ENCODE measurements around the gene NRARP. TPM values are rescaled to one million over a fixed set of nuclear protein-coding genes. Genes with fewer than 3 reads are reported as not detected.

Gene NRARP
- total RNA-seq, 2 experiments from 2014 or later, result 0.71 to 0.75 TPM

GRCh38 chr9:137278061-137278701, 23.9 kb downstream of the NRARP start:
- peak; percentile 39 for DNase-seq
- peak overlapping the region; percentile 79 for H3K27ac Mint-ChIP-seq
- no peaks in the 10 kb centered on the region for H3K27me3 Mint-ChIP-seq

DNA sequence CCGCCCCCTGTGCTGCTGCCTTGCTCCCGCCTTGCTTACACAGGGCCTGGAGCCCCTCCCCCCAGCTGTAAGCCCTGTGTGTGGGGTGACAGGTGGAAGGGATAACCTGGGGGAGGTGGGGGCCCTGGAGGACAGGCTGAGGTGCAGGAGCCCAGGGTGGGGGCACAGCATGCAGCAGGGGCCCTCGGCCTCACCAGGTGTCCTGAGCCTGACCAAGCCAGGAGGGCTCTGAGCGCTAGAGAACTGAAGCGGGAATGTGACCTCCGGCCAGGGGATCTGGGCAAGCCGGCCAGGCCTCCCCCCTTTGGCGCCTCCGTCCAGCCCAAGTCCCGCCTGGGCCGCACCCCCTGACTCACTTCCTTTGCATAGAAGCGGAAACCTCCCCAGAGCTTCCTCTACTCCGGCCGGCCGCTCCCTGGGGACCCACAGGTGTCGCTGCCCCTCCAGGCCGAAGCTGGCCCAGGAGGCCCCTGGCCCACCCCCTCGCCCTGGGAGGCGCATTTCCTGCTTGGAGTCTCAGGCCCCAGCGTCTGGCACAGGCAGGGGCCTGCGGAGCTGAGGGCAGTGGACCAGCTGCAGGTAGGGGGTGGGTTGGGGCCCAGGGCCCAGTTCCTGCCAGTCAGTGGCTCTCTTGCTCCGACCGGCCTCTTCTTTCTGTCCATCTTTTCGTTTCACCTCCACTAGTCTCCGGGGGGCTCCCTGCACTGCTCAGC, 24.6 kb downstream of the NRARP start, which contains the start of gene TOR4A:
TSS of gene TOR4A (plus strand) at position 398 of the 713 bp plus-strand sequence. CDS start 964 bp downstream, outside the sequence.
- peak within 1 kb of the TSS; percentile 79 for H3K27ac Mint-ChIP-seq
- peak; percentile 73 for DNase-seq
- H3K4me1 Mint-ChIP-seq, result peaks cover 26% of the 10 kb centered on the region
- no peaks in the 10 kb centered on the region for H3K27me3 Mint-ChIP-seq
- H3K4me3 Mint-ChIP-seq, result peak within 1 kb of the TSS; percentile 84
- H3K36me3 Mint-ChIP-seq (ENCODE audit: low read depth), result peaks cover 7% of the 10 kb centered on the region
- CTCF ChIA-PET, result interaction anchor here (0.5 to 2.1 kb wide), 10 partner anchors 9 to 208 kb away, joined by 3 to 9 read pairs (median 4); partner anchors contain the start of genes NRARP, SAPCD2 and TUBB4B
- POLR2A ChIA-PET, result interaction anchor here (1.0 to 2.9 kb wide), 8 partner anchors 8 to 162 kb away, joined by 3 to 18 read pairs (median 4); partner anchors contain the start of genes NELFB and TUBB4B
- H3K9me3 Mint-ChIP-seq, result no peaks in the 10 kb centered on the region

More at GRCh38 chr9:137278061-137278701, 23.9 kb downstream of the NRARP start:
- Mint-ChIP-seq H3K4me3 (peak overlapping the region; percentile 84), H3K4me1 (peaks cover 30% of the 10 kb centered on the region), H3K36me3 (ENCODE audit: low read depth) (peaks cover 10% of the 10 kb centered on the region), H3K9me3 (no peaks in the 10 kb centered on the region)
- ChIA-PET CTCF (interaction anchor here (0.6 to 2.1 kb wide), 6 partner anchors 9 to 350 kb away, joined by 3 to 9 read pairs (median 4); partner anchors contain the start of genes NRARP and TUBB4B), POLR2A (interaction anchor here (1.0 to 2.9 kb wide), 6 partner anchors 9 to 163 kb away, joined by 3 to 18 read pairs (median 6); partner anchors contain the start of genes NELFB and TUBB4B)

- Mint-ChIP-seq H3K27me3 (no peaks in the 10 kb centered on the region), H3K4me3 (peak overlapping the region; percentile 58), H3K4me1 (peaks cover 23% of the 10 kb centered on the region), H3K9me3 (no peaks in the 10 kb centered on the region), H3K27ac (peak overlapping the region; percentile 68), H3K36me3 (ENCODE audit: low read depth) (peaks cover 7% of the 10 kb centered on the region)
- ChIA-PET CTCF (interaction anchor here (0.5 to 2.1 kb wide), 11 partner anchors 10 to 207 kb away, joined by 3 to 9 read pairs (median 4); partner anchors contain the start of genes NRARP, SAPCD2 and TUBB4B), POLR2A (interaction anchor here (1.1 to 2.9 kb wide), 6 partner anchors 10 to 72 kb away, joined by 3 to 18 read pairs (median 6); partner anchors contain the start of genes NELFB and TUBB4B)
- DNase-seq, result no peak
Observed at GRCh38 chr9:137276473-137277328, 25.4 kb downstream of the NRARP start.

DNA sequence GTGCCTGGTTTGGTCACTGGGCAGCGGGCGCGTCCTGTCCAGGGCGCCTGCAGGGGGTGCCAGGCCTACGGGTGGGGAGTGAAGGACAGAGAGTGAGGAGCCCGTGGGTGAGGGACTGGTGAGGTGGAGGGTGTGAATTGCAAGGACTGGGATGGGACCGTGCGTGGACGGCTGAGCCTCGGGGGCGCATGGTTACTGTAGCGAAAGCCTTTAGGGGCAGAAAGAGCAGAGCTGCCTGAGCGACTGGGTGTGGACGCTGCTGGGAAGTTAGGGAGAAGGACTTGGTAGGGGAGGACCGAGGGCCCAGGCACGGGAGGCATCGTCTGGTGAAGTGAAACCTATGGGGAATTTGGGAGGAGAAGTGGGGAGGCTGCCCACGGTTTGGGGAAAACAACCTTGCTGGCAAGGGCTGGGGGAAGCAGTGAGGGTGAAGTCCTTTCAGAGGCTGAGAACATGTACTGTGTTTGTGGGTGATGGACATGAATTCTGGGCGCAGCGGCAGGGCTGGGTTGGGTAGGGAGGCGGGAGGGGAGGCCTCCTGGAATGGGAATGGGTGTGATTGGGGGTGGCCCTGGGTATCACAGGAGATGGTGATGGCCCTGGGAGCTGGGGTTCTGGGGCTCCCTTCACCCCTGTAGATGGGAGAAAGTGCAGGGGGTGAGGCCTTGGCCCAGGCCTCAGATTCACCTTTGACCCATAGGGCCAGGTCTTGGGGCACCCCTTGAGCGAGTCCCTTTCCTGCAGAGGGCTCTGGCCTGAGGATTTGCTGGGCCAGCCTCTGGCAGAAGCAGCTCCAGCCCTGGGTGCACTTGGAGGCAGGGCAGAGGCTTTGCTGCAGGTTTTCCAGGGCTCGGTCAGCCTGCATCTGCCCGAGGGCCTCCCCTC, 26.2 kb downstream of the NRARP start:
- no peak overlapping the region for H3K4me3 Mint-ChIP-seq
- H3K27me3 Mint-ChIP-seq, result no peaks in the 10 kb centered on the region
- POLR2A ChIA-PET, result interaction anchor here (1.7 to 2.9 kb wide), 2 partner anchors 10 to 20 kb away, joined by 5 to 13 read pairs; partner anchors contain the start of gene NELFB
- peaks cover 10% of the 10 kb centered on the region for H3K36me3 Mint-ChIP-seq (ENCODE audit: low read depth)
- H3K9me3 Mint-ChIP-seq, result no peaks in the 10 kb centered on the region
- peak overlapping the region; percentile 47 for H3K27ac Mint-ChIP-seq
- CTCF ChIA-PET, result interaction anchor here (2.1 kb wide), 1 partner anchor 11 kb away, joined by 9 read pairs; no protein-coding TSS in a partner anchor
- no peak for DNase-seq
- peaks cover 31% of the 10 kb centered on the region for H3K4me1 Mint-ChIP-seq

GRCh38 chr9:137275203-137275587, 26.9 kb downstream of the NRARP start:
- ChIA-PET CTCF (interaction anchor here (0.8 to 1.3 kb wide), 2 partner anchors 11 to 39 kb away, joined by 3 to 5 read pairs; no protein-coding TSS in a partner anchor), POLR2A (interaction anchor here (1.1 to 1.2 kb wide), 2 partner anchors 31 to 35 kb away, joined by 4 read pairs; partner anchors contain the start of gene TUBB4B)
- Mint-ChIP-seq H3K27me3 (no peaks in the 10 kb centered on the region), H3K27ac (peak overlapping the region; percentile 47), H3K4me1 (peaks cover 30% of the 10 kb centered on the region), H3K9me3 (no peaks in the 10 kb centered on the region), H3K36me3 (ENCODE audit: low read depth) (peaks cover 10% of the 10 kb centered on the region), H3K4me3 (no peak overlapping the region)
- no peak for DNase-seq

GRCh38 chr9:137273611-137274320, 28.3 kb downstream of the NRARP start:
- H3K27ac Mint-ChIP-seq, result no peak overlapping the region
- POLR2A ChIA-PET, result interaction anchor here (1.1 to 1.4 kb wide), 5 partner anchors 18 to 33 kb away, joined by 3 to 7 read pairs (median 4); partner anchors contain the start of genes NELFB and TUBB4B
- H3K4me3 Mint-ChIP-seq, result no peak overlapping the region
- peaks cover 28% of the 10 kb centered on the region for H3K4me1 Mint-ChIP-seq
- H3K27me3 Mint-ChIP-seq, result no peaks in the 10 kb centered on the region
- H3K36me3 Mint-ChIP-seq (ENCODE audit: low read depth), result peaks cover 19% of the 10 kb centered on the region
- DNase-seq, result no peak
- no peaks in the 10 kb centered on the region for H3K9me3 Mint-ChIP-seq
- CTCF ChIA-PET, result interaction anchor here (1.3 kb wide), 1 partner anchor 13 kb away, joined by 5 read pairs; no protein-coding TSS in a partner anchor

- ChIA-PET POLR2A (interaction anchor here (1.3 kb wide), 2 partner anchors 18 to 33 kb away, joined by 5 to 7 read pairs; partner anchors contain the start of genes NELFB and TUBB4B), CTCF (interaction anchor here (1.0 kb wide), 1 partner anchor 36 kb away, joined by 3 read pairs; no protein-coding TSS in a partner anchor)
- H3K27me3 Mint-ChIP-seq, result no peaks in the 10 kb centered on the region
- no peak overlapping the region for H3K4me3 Mint-ChIP-seq
- H3K36me3 Mint-ChIP-seq (ENCODE audit: low read depth), result peaks cover 22% of the 10 kb centered on the region
- no peak for DNase-seq
- H3K27ac Mint-ChIP-seq, result no peak overlapping the region
- no peaks in the 10 kb centered on the region for H3K9me3 Mint-ChIP-seq
- peaks cover 30% of the 10 kb centered on the region for H3K4me1 Mint-ChIP-seq
Observed at GRCh38 chr9:137273095-137273490, 29.0 kb downstream of the NRARP start.

- DNase-seq, result no peak
- Mint-ChIP-seq H3K36me3 (ENCODE audit: low read depth) (peaks cover 26% of the 10 kb centered on the region), H3K9me3 (no peaks in the 10 kb centered on the region), H3K27me3 (no peaks in the 10 kb centered on the region), H3K4me3 (no peak overlapping the region), H3K27ac (no peak overlapping the region), H3K4me1 (peaks cover 27% of the 10 kb centered on the region)
- POLR2A ChIA-PET, result interaction anchor here (1.3 to 1.5 kb wide), 3 partner anchors 16 to 32 kb away, joined by 3 to 7 read pairs (median 4); partner anchors contain the start of gene TUBB4B
- CTCF ChIA-PET, result interaction anchor here (1.0 kb wide), 1 partner anchor 36 kb away, joined by 3 read pairs; no protein-coding TSS in a partner anchor
Observed at GRCh38 chr9:137272241-137273094, 29.6 kb downstream of the NRARP start.

DNA sequence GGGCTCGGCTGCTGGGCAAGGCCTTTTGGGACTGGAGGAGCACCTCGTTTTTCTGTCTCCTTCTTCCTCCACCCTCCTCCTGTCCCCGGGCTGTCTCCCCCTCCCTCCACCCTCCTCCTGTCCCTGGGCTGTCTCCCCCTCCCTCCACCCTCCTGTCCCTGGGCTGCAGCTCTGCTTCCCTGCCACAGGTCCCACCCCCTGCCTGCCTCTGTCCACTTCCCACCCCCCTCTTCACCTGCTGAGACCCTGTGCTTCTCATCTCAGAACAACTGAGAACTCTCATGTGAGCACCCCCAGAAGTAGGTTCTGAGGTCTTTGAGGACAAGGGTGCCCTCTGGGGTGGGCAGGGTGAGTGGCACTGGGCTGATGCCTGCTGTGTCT, 30.4 kb downstream of the NRARP start:
- CTCF ChIA-PET, result no interaction called here
- Mint-ChIP-seq H3K27ac (no peak overlapping the region), H3K4me1 (peaks cover 22% of the 10 kb centered on the region), H3K36me3 (ENCODE audit: low read depth) (peaks cover 30% of the 10 kb centered on the region), H3K9me3 (no peaks in the 10 kb centered on the region), H3K27me3 (no peaks in the 10 kb centered on the region), H3K4me3 (no peak overlapping the region)
- POLR2A ChIA-PET, result interaction anchor here (1.3 to 1.5 kb wide), 2 partner anchors 15 to 29 kb away, joined by 3 to 4 read pairs; no protein-coding TSS in a partner anchor
- no peak for DNase-seq

Data from activated CD4-positive, alpha-beta memory T cell treated with anti-CD3 and anti-CD28 coated beads, Interleukin-2, amount 10 ng/mL, durations not matched to agents 7 days and 5 days (primary cell).